ENCODE results near the gene CCDC148.

GRCh38 chr2:158134655-158135054 lies 321.9 kb downstream of the CCDC148 start:
- TF ChIP-seq CTCF (IDR thresholded peaks at IDR 0.05; ENCODE audit: low read depth, low read length, poor library complexity, severe bottlenecking) = no peak
- no peak for TF ChIP-seq EZH2phosphoT487 (IDR thresholded peaks at IDR 0.05; ENCODE audit: borderline replicate concordance, low read length)
